ENCODE measurements around the gene NCAM2.

NCAM2 gene

DNA sequence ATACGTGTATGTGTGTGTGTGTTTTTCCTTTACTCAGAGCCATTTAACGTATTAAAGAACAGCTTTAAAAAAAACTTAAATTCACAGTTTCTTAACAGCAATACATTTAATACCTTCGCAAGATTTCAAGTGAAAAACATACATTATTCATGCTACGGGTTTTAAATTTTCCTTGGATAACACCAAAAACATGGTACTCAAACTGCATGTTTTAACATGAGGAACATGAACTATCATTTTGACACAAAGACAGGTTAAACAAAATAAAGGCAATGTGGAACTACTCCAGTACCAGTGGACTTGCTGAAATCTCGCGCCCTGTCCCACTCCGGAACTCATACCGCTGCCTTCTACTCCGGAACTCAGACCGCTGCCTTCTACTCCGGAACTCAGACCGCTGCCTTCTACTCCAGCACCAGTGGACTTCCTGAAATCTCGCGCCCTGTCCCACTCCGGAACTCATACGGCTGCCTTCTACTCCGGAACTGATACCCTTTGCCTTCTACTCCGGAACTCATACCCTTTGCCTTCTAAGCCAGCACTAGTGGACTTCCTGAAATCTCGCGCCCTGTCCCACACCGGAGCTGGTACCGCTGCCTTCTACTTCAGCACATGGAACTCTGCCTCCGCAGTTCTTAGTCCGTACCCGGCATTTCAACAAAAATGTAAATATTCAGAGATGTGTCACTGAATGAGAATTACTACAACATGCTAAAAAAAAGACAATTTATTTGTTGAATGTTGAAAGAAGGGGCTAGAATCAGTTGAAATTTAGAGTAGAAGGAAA, 148.6 kb downstream of the NCAM2 start:
- TF ChIP-seq FOXM1 (IDR thresholded peaks at IDR 0.05; ENCODE audit: borderline replicate concordance, low read depth) (no peak), TCF12 (IDR thresholded peaks at IDR 0.05; ENCODE audit: low read depth) (no peak), TAF1 (IDR thresholded peaks at IDR 0.05; ENCODE audit: low read depth) (no peak), TEAD4 (IDR thresholded peaks at IDR 0.05) (no peak), NFIC (IDR thresholded peaks at IDR 0.05) (no peak), YY1 (IDR thresholded peaks at IDR 0.05; ENCODE audit: low read depth) (no peak), RAD21 (IDR thresholded peaks at IDR 0.05; ENCODE audit: low read depth) (no peak), EP300 (IDR thresholded peaks at IDR 0.05; ENCODE audit: borderline replicate concordance) (no peak), CEBPB (IDR thresholded peaks at IDR 0.05) (no peak), ZBTB7A (IDR thresholded peaks at IDR 0.05; ENCODE audit: low read depth) (no peak)
- TF ChIP-seq, protein P1, sequence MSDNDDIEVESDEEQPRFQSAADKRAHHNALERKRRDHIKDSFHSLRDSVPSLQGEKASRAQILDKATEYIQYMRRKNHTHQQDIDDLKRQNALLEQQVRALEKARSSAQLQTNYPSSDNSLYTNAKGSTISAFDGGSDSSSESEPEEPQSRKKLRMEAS (IDR thresholded peaks at IDR 0.05), result no peak
- TF ChIP-seq, protein P2, sequence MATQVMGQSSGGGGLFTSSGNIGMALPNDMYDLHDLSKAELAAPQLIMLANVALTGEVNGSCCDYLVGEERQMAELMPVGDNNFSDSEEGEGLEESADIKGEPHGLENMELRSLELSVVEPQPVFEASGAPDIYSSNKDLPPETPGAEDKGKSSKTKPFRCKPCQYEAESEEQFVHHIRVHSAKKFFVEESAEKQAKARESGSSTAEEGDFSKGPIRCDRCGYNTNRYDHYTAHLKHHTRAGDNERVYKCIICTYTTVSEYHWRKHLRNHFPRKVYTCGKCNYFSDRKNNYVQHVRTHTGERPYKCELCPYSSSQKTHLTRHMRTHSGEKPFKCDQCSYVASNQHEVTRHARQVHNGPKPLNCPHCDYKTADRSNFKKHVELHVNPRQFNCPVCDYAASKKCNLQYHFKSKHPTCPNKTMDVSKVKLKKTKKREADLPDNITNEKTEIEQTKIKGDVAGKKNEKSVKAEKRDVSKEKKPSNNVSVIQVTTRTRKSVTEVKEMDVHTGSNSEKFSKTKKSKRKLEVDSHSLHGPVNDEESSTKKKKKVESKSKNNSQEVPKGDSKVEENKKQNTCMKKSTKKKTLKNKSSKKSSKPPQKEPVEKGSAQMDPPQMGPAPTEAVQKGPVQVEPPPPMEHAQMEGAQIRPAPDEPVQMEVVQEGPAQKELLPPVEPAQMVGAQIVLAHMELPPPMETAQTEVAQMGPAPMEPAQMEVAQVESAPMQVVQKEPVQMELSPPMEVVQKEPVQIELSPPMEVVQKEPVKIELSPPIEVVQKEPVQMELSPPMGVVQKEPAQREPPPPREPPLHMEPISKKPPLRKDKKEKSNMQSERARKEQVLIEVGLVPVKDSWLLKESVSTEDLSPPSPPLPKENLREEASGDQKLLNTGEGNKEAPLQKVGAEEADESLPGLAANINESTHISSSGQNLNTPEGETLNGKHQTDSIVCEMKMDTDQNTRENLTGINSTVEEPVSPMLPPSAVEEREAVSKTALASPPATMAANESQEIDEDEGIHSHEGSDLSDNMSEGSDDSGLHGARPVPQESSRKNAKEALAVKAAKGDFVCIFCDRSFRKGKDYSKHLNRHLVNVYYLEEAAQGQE (IDR thresholded peaks at IDR 0.05; ENCODE audit: low read depth), result no peak
- TF ChIP-seq, protein P3, sequence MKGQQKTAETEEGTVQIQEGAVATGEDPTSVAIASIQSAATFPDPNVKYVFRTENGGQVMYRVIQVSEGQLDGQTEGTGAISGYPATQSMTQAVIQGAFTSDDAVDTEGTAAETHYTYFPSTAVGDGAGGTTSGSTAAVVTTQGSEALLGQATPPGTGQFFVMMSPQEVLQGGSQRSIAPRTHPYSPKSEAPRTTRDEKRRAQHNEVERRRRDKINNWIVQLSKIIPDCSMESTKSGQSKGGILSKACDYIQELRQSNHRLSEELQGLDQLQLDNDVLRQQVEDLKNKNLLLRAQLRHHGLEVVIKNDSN (IDR thresholded peaks at IDR 0.05), result no peak

DNA sequence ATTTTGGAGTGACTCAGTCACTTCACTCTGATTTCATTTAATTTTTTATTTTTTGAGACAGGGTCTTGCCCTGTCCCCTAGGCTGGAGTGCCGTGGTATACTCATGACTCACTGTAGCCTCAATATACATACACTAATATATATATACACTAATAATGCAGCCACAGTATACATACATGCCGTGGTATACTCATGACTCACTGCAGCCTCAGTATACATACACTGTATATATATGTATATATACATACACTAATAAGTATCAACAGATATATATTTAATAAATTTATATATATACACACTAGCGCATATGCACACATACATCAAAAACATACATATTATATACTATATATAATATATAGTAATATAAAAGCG, 149.2 kb downstream of the NCAM2 start:
- no peak for TF ChIP-seq ZBTB7A (IDR thresholded peaks at IDR 0.05; ENCODE audit: low read depth)
- TF ChIP-seq, protein P3 (IDR thresholded peaks at IDR 0.05), result no peak
- TF ChIP-seq CREB1 (IDR thresholded peaks at IDR 0.05; ENCODE audit: low read depth), result no peak
- TF ChIP-seq FOXM1 (IDR thresholded peaks at IDR 0.05; ENCODE audit: borderline replicate concordance, low read depth), result no peak
- no peak for TF ChIP-seq TCF12 (IDR thresholded peaks at IDR 0.05; ENCODE audit: low read depth)
- TF ChIP-seq EGR1 (IDR thresholded peaks at IDR 0.05), result no peak
- TF ChIP-seq TAF1 (IDR thresholded peaks at IDR 0.05; ENCODE audit: low read depth), result no peak
- TF ChIP-seq CEBPB (IDR thresholded peaks at IDR 0.05), result no peak
- TF ChIP-seq, protein P1 (IDR thresholded peaks at IDR 0.05), result no peak
- TF ChIP-seq NFIC (IDR thresholded peaks at IDR 0.05), result no peak
- no peak for TF ChIP-seq RAD21 (IDR thresholded peaks at IDR 0.05; ENCODE audit: low read depth)
- no peak for TF ChIP-seq TEAD4 (IDR thresholded peaks at IDR 0.05)
- TF ChIP-seq EP300 (IDR thresholded peaks at IDR 0.05; ENCODE audit: borderline replicate concordance), result no peak
- TF ChIP-seq, protein P2 (IDR thresholded peaks at IDR 0.05; ENCODE audit: low read depth), result no peak

DNA sequence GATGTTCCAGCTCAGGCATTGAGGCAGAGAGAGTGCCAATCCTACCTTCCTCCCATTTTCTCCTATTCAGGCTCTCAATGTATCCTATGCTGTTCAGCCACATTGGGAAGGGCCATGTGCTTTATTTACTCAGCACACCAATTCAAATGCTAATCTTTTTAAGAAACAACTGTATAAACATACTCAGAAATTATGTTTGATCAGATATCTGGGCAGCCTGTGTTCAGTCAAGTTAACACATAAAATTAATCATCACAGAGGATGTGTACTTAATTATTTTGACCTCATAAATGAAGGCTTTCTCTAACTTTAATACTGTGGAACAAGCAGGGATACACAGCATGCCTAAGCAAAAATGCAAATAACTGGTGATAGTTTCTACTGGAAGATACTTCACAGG, 149.8 kb downstream of the NCAM2 start:
- TF ChIP-seq, protein P1 (IDR thresholded peaks at IDR 0.05), result no peak
- TF ChIP-seq EP300 (IDR thresholded peaks at IDR 0.05; ENCODE audit: borderline replicate concordance) (no peak), EGR1 (IDR thresholded peaks at IDR 0.05) (no peak), RAD21 (IDR thresholded peaks at IDR 0.05; ENCODE audit: low read depth) (no peak), NFIC (IDR thresholded peaks at IDR 0.05) (no peak), TAF1 (IDR thresholded peaks at IDR 0.05; ENCODE audit: low read depth) (no peak), FOXM1 (IDR thresholded peaks at IDR 0.05; ENCODE audit: borderline replicate concordance, low read depth) (no peak)
- TF ChIP-seq, protein P2 (IDR thresholded peaks at IDR 0.05; ENCODE audit: low read depth), result no peak

DNA sequence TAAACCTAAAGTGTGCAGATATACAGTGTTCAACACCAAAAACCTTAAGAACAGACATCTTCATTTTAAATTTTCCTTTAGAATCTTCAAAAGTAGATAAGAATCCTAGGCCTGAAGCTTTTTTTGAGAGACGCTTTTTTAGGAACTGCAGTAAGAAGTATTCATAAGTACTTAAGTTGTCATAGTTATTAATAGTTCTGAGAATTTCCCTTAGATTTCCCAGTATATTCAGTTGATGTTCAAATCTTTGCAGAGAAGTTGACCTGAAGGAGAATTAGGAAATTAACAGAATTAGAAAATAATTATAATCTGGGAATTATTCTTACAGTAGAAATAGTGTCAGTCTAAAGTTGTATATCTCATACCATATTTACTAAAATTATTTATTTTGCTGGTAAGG, 150.3 kb downstream of the NCAM2 start:
- TF ChIP-seq, protein P1 (IDR thresholded peaks at IDR 0.05), result no peak
- no peak for TF ChIP-seq CREB1 (IDR thresholded peaks at IDR 0.05; ENCODE audit: low read depth)
- TF ChIP-seq TAF1 (IDR thresholded peaks at IDR 0.05; ENCODE audit: low read depth), result no peak
- no peak for TF ChIP-seq ZBTB7A (IDR thresholded peaks at IDR 0.05; ENCODE audit: low read depth)
- TF ChIP-seq NFIC (IDR thresholded peaks at IDR 0.05), result no peak
- TF ChIP-seq YY1 (IDR thresholded peaks at IDR 0.05; ENCODE audit: low read depth), result no peak
- TF ChIP-seq, protein P2 (IDR thresholded peaks at IDR 0.05; ENCODE audit: low read depth), result no peak
- TF ChIP-seq TEAD4 (IDR thresholded peaks at IDR 0.05), result no peak
- TF ChIP-seq EGR1 (IDR thresholded peaks at IDR 0.05), result no peak
- TF ChIP-seq, protein P3 (IDR thresholded peaks at IDR 0.05), result no peak
- TF ChIP-seq EP300 (IDR thresholded peaks at IDR 0.05; ENCODE audit: borderline replicate concordance), result no peak
